Anterior cingulate cortex (tissue), 58 donors: Measurements from ENCODE around the gene CLCN2.

Source experiments
- DNase-seq, 58 donors: peaks; one replicate each; lab custom pipeline; 2025; lab: John Stamatoyannopoulos, UW

The CLCN2 gene

GRCh38 chr3:184333190-184333589 lies 28.2 kb downstream of the CLCN2 start:
- no peak for DNase-seq

GRCh38 chr3:184332370-184333090 lies 28.9 kb downstream of the CLCN2 start:
- DNase-seq, result no peak

GRCh38 chr3:184328516-184328915 lies 32.9 kb downstream of the CLCN2 start:
- no peak for DNase-seq

- DNase-seq, result no peak
These were observed 34.2 kb downstream of the CLCN2 start for GRCh38 chr3:184327171-184327570.

- no peak for DNase-seq
These were observed 35.6 kb downstream of the CLCN2 start for GRCh38 chr3:184325715-184326369.

GRCh38 chr3:184325269-184325668 lies 36.1 kb downstream of the CLCN2 start:
- DNase-seq, result no peak

- DNase-seq, result no peak
These were observed 37.7 kb downstream of the CLCN2 start for GRCh38 chr3:184323696-184324095.

- DNase-seq, result no peak
These were observed 38.5 kb downstream of the CLCN2 start for GRCh38 chr3:184322731-184323487.

- DNase-seq, result no peak
These were observed 39.7 kb downstream of the CLCN2 start for GRCh38 chr3:184321666-184322065.

- peak; percentile 31 to 96 (median 88) for DNase-seq
These were observed 41.3 kb downstream of the CLCN2 start for GRCh38 chr3:184320104-184320445.

GRCh38 chr3:184317201-184317600 lies 44.2 kb downstream of the CLCN2 start:
- DNase-seq, result no peak

- peak in 1 of 58 donors; percentile 2 for DNase-seq
These were observed 44.6 kb downstream of the CLCN2 start for GRCh38 chr3:184316792-184317191.

- peak in 2 of 58 donors; percentile 5 to 13 for DNase-seq
These were observed 45.3 kb downstream of the CLCN2 start for GRCh38 chr3:184315871-184316661.

GRCh38 chr3:184315543-184315867 lies 45.9 kb downstream of the CLCN2 start:
- DNase-seq, result peak in 1 of 58 donors; percentile 28

- DNase-seq, result peak in 49 of 58 donors; percentile 1 to 81 (median 54)
These were observed 46.5 kb downstream of the CLCN2 start for GRCh38 chr3:184314700-184315542.

- DNase-seq, result peak; percentile 47 to 95 (median 91)
These were observed 47.1 kb downstream of the CLCN2 start, which contains the start of gene EIF4G1 for GRCh38 chr3:184314363-184314699. EIF4G1 (plus strand) TSS chr3:184314606; CDS start chr3:184315797, 1,191 bp downstream.

GRCh38 chr3:184311633-184312032 lies 49.8 kb downstream of the CLCN2 start:
- DNase-seq, result no peak

- no peak for DNase-seq
These were observed 52.7 kb downstream of the CLCN2 start for GRCh38 chr3:184308744-184309143.

- DNase-seq, result no peak
These were observed 53.5 kb downstream of the CLCN2 start for GRCh38 chr3:184307915-184308314.
